ENCODE results near the gene PPP3R1.

DNA sequence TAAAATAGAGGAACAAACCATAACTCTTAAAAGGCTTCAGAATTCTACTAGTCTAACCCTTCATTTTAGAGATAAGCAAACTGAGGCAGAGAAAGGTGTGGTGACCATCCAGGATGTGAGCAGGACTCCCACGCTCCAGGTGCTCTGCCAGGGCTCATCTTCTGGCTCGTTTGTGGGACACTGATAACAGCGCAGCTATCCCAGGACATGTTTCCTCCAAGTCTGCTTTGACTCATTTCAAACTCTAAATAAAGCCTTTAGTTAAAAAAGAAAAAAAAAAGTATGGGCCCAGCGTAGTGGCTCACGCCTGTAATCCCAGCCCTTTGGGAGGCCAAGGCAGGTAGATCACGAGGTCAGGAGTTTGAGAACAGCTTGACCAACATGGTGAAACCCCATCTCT, 39.0 kb upstream of the PPP3R1 start:
- TF ChIP-seq, protein P1, sequence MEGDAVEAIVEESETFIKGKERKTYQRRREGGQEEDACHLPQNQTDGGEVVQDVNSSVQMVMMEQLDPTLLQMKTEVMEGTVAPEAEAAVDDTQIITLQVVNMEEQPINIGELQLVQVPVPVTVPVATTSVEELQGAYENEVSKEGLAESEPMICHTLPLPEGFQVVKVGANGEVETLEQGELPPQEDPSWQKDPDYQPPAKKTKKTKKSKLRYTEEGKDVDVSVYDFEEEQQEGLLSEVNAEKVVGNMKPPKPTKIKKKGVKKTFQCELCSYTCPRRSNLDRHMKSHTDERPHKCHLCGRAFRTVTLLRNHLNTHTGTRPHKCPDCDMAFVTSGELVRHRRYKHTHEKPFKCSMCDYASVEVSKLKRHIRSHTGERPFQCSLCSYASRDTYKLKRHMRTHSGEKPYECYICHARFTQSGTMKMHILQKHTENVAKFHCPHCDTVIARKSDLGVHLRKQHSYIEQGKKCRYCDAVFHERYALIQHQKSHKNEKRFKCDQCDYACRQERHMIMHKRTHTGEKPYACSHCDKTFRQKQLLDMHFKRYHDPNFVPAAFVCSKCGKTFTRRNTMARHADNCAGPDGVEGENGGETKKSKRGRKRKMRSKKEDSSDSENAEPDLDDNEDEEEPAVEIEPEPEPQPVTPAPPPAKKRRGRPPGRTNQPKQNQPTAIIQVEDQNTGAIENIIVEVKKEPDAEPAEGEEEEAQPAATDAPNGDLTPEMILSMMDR (IDR thresholded peaks at IDR 0.05): no peak
- TF ChIP-seq POLR2A (IDR thresholded peaks at IDR 0.05): no peak

All from tibial nerve (tissue), 3 donors.